Measurements from ENCODE around the gene GSE1.

Gene GSE1

DNA sequence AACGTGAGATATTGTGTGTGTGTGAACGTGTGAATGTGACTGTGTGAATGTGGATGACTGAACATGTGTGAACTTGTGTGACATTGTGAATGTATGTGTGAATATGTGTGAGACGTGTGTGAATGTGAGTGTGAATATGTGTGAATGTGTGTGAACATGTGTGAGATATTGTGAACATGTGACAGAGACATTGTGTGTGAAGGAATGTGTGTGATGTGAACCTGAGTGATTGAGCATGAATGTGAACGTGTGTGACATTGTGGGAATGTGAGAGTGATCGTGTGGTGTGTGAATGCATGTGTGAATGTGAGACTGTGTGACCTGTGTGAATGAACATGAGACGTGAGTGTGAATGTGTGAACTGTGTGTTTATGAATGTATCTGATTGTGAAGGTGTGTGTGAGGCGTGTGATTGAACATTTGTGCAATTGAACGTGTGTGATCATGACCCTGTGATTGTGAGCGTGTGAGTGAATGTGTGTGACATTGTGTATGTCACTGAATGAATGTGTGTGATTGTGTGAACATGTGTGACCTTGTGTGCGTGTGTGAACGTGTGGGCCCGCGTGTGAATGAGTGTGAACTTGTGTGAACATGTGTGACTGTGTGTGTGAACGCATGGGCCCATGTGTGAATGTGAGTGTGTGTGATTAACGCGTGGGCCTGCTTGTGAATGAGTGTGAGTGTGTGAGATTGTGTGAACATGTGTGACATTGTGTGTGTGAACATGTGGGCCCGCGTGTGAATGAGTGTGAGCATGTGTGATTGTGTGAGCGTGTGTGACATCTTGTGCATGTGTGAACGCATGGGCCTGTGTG is 23.2 kb upstream of the GSE1 start:
- no peak for TF ChIP-seq CTCF (IDR thresholded peaks at IDR 0.05)

DNA sequence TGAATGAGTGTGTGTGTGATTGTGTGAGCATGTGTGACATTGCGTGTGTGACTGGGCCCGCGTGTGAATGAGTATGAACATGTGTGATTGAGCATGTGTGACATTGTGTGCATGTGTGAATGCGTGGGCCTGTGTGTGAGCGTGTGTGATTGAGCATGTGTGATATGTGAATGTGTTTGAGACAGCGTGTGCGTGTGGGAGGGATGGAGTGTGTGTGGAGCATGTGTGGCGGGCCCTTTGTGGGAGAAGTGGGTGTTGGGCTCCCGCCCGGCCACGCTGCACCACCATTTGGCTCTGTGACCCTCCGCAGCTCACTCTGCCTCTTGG is 22.7 kb upstream of the GSE1 start:
- no peak for TF ChIP-seq CTCF (IDR thresholded peaks at IDR 0.05)

GRCh38 chr16:85591381-85591780 is 21.7 kb upstream of the GSE1 start:
- TF ChIP-seq CTCF (IDR thresholded peaks at IDR 0.05) = no peak

GRCh38 chr16:85592700-85593493 is 20.2 kb upstream of the GSE1 start:
- TF ChIP-seq CTCF (IDR thresholded peaks at IDR 0.05) = no peak

DNA sequence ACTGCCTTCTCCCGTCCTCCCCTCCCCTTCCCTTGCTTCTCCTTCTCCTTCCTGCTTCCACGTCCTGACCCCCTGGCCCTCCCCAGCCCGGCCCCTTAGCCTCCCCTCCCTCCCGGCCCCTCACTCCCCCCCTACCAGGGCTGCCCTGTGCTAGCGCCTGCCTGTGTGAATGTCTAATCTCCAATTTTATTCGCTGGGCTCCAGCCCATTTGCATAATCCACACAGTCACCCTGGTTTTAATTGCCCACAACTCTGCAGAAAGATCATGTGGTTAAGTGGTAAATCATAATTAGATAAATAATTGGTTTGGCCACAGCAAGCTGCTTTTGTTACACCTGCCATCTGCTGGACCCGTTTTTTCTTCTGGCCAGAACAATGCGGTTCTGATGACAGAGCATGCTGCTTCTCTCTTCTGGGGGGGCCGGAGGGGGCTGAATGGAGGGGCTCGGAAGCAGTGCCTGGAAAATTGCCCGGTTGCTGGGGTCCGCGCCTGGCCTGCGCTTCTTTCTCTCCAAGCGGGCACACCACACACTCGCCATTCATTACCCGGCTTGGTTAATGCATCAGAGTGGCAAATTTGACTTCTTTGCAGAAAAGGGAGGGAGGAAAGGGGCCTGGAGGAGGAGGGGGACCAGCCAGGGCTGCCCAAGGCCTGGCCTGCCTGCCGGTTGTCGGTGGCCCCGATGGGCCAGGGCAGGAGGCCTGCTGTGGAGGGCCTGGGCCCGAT is 19.5 kb upstream of the GSE1 start:
- no peak for TF ChIP-seq CTCF (IDR thresholded peaks at IDR 0.05)

- TF ChIP-seq CTCF (IDR thresholded peaks at IDR 0.05) = no peak
Measured at GRCh38 chr16:85594273-85594977, 18.7 kb upstream of the GSE1 start.
